Upper lobe of left lung (tissue), 4 donors: Measurements from ENCODE around the gene GRIK3.

ENCODE experiments used
- CTCF ChIP-seq, 6 experiments: fragments of 450-650 bp in 4 of 6; fragments of 200-600 bp in 2 of 6; sonication (generic) in 2 of 6; IDR thresholded peaks; one replicate each; pipeline ENCODE4 v1.5.1; 2016 to 2019; ENCODE audit warnings: antibody characterized with exemption in 6 of 6
- EP300 ChIP-seq, 4 donors: sonication (generic); formaldehyde crosslinking; IDR thresholded peaks; one replicate each; pipeline ENCODE4 v1.5.1; 2017; ENCODE audit warnings: antibody characterized with exemption in 4 of 4, control low read depth in 2 of 4
- POLR2A ChIP-seq, 4 donors: fragments of 450-650 bp; IDR thresholded peaks; one replicate each; pipeline ENCODE4 v1.5.1; 2016 to 2017; ENCODE audit warnings: antibody characterized with exemption in 4 of 4, mild to moderate bottlenecking in 2 of 4
- POLR2AphosphoS5 ChIP-seq, 2 donors: sonication (generic); formaldehyde crosslinking; IDR thresholded peaks; one replicate each; pipeline ENCODE4 v1.5.1; 2017; ENCODE audit warnings: antibody characterized with exemption in 2 of 2

GRCh38 chr1:37035796-37036666, 1.7 kb upstream of the GRIK3 start:
- TF ChIP-seq CTCF (IDR thresholded peaks at IDR 0.05) (no peak), POLR2AphosphoS5 (IDR thresholded peaks at IDR 0.05) (no peak), EP300 (IDR thresholded peaks at IDR 0.05) (no peak), POLR2A (IDR thresholded peaks at IDR 0.05) (no peak)
